ENCODE measurements around the gene CYFIP1.
"Not testable (repeated sequence)": the region's sequence is repeated elsewhere in the genome, so short reads cannot be mapped to it uniquely, and the experiment has no call there.

CYFIP1 gene

GRCh38 chr15:22989576-22990477, 9.7 kb upstream of the CYFIP1 start:
- no peaks in the 10 kb centered on the region for H3K27me3 ChIP-seq (ENCODE audit: insufficient read depth, poor library complexity, severe bottlenecking)
- no peak for TF ChIP-seq REST (IDR thresholded peaks at IDR 0.05; ENCODE audit: insufficient replicate concordance, low read depth)
- no peak for TF ChIP-seq CTCF (IDR thresholded peaks at IDR 0.05; ENCODE audit: insufficient read depth, low read length)
- TF ChIP-seq GABPA (IDR thresholded peaks at IDR 0.05; ENCODE audit: low read depth), result no peak
- TF ChIP-seq SPI1 (IDR thresholded peaks at IDR 0.05; ENCODE audit: borderline replicate concordance, low read depth), result no peak
- TF ChIP-seq POLR2AphosphoS5 (IDR thresholded peaks at IDR 0.05; ENCODE audit: low read depth), result no peak
- no peak for DNase-seq (ENCODE audit: low read depth in 1 of 2, low spot score in 1 of 2)

DNA sequence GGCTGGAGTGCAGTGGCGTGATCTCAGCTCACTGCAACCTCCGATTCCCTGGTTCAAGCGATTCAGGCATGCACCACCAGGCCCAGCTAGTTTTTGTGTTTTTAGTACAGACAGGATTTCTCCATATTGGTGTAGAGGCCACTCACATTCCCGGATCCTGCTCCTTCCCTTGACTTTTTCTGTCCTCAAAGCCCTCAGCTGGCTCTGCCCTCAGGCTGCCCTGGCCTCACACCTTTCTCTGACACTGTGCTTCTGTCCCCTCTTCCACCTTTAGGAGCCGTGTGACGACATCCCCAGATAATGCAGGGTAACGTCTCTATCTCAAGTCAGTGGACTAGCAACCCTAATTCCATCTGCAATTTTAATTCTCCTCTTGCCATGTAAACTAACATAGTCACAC, 8.6 kb upstream of the CYFIP1 start:
- Histone ChIP-seq H3K4me3 (replicated peaks; ENCODE audit: insufficient read depth, low read length) (no peak overlapping the region), H3K27me3 (ENCODE audit: insufficient read depth, poor library complexity, severe bottlenecking) (no peaks in the 10 kb centered on the region), H3K27ac (replicated peaks) (no peak overlapping the region)
- TF ChIP-seq POLR2AphosphoS5 (IDR thresholded peaks at IDR 0.05; ENCODE audit: low read depth) (no peak), SPI1 (IDR thresholded peaks at IDR 0.05; ENCODE audit: borderline replicate concordance, low read depth) (no peak), REST (IDR thresholded peaks at IDR 0.05; ENCODE audit: insufficient replicate concordance, low read depth) (no peak), CTCF (IDR thresholded peaks at IDR 0.05; ENCODE audit: insufficient read depth, low read length) (no peak), GABPA (IDR thresholded peaks at IDR 0.05; ENCODE audit: low read depth) (no peak)
- no peak for DNase-seq (ENCODE audit: low read depth in 1 of 2, low spot score in 1 of 2)

More at GRCh38 chr15:22989576-22990477, 9.7 kb upstream of the CYFIP1 start:
- Histone ChIP-seq H3K4me3 (replicated peaks; ENCODE audit: insufficient read depth, low read length) (no peak overlapping the region), H3K27ac (replicated peaks) (no peak overlapping the region)

- not testable (repeated sequence) for H3K4me3 ChIP-seq (replicated peaks; ENCODE audit: insufficient read depth, low read length); H3K27me3 ChIP-seq (ENCODE audit: insufficient read depth, poor library complexity, severe bottlenecking); DNase-seq (ENCODE audit: low read depth in 1 of 2, low spot score in 1 of 2); H3K27ac ChIP-seq (replicated peaks)
Measured at GRCh38 chr15:22981931-22982330, 1.8 kb upstream of the CYFIP1 start.

DNA sequence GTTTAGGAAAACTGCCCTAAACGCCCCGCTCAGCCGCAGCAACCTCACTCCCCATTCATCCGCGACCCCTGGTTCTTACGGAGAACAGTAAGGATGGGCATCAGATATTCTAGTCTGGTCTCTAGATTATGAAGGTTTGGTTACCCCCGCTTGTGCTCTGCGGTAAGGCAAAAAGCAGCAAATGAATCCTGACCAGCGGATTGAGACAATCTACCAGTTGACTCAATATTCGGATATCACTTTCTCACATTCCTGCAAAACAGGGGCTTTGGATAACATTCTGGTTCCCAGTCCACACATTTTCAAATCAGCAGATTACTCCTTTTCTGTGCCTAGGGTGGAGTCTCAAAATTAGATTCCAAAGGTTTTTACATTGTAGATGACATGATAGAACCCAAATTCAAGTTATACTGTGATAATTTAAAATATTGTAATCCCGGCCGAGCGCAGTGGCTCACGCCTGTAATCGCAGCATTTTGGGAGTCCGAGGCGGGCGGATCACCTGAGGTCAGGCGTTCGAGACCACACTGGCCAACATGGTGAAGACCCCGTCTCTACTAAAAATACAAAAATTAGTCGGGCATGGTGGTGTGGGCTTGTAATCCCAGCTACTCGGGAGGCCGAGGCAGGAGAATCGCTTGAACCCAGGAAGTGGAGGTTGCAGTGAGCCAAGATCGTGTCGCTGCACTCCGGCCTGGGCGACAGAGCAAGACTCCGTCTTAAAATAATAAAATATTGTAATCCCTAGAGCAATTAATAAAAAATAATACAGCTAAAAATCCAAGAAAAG, 1.1 kb upstream of the CYFIP1 start:
- H3K27me3 ChIP-seq (ENCODE audit: insufficient read depth, poor library complexity, severe bottlenecking), result no peaks in the 10 kb centered on the region
- TF ChIP-seq POLR2AphosphoS5 (IDR thresholded peaks at IDR 0.05; ENCODE audit: low read depth) (no peak), REST (IDR thresholded peaks at IDR 0.05; ENCODE audit: insufficient replicate concordance, low read depth) (no peak), CTCF (IDR thresholded peaks at IDR 0.05; ENCODE audit: insufficient read depth, low read length) (no peak), SPI1 (IDR thresholded peaks at IDR 0.05; ENCODE audit: borderline replicate concordance, low read depth) (no peak), GABPA (IDR thresholded peaks at IDR 0.05; ENCODE audit: low read depth) (no peak)
- no peak overlapping the region for H3K27ac ChIP-seq (replicated peaks)
- DNase-seq (ENCODE audit: low read depth in 1 of 2, low spot score in 1 of 2), result no peak
- H3K4me3 ChIP-seq (replicated peaks; ENCODE audit: insufficient read depth, low read length), result no peak overlapping the region

Measured in HL-60 (cell line).